ENCODE results near the gene TOMM40.
"Not testable (repeated sequence)": the region's sequence is repeated elsewhere in the genome, so short reads cannot be mapped to it uniquely, and the experiment has no call there.

TOMM40 gene

GRCh38 chr19:44900328-44901244 lies 9.5 kb downstream of the TOMM40 start:
- DNase-seq = no peak

GRCh38 chr19:44903216-44903601 lies 12.2 kb downstream of the TOMM40 start:
- DNase-seq = no peak

- peak; percentile 74 for DNase-seq
Measured at GRCh38 chr19:44903602-44904425, 12.8 kb downstream of the TOMM40 start.

- DNase-seq = no peak
Measured at GRCh38 chr19:44904426-44904994, 13.5 kb downstream of the TOMM40 start.

GRCh38 chr19:44905437-44906160 lies 14.5 kb downstream of the TOMM40 start, which contains the start of gene APOE:
Gene APOE (plus strand): TSS chr19:44905796. CDS start chr19:44906625, 829 bp downstream.
- DNase-seq = no peak

- DNase-seq = no peak
Measured at GRCh38 chr19:44907613-44908012, 16.6 kb downstream of the TOMM40 start.

- no peak for DNase-seq
Measured at GRCh38 chr19:44908074-44908835, 17.2 kb downstream of the TOMM40 start.

- DNase-seq = no peak
Measured at GRCh38 chr19:44908836-44909261, 17.8 kb downstream of the TOMM40 start.

GRCh38 chr19:44909775-44910174 lies 18.7 kb downstream of the TOMM40 start:
- DNase-seq = no peak

GRCh38 chr19:44911896-44912295 lies 20.8 kb downstream of the TOMM40 start:
- DNase-seq = not testable (repeated sequence)

GRCh38 chr19:44912854-44913253 lies 21.8 kb downstream of the TOMM40 start:
- no peak for DNase-seq

GRCh38 chr19:44913512-44914432 lies 22.7 kb downstream of the TOMM40 start:
- DNase-seq = not testable (repeated sequence)

GRCh38 chr19:44914433-44915206 lies 23.6 kb downstream of the TOMM40 start, which contains the start of gene APOC1:
Gene APOC1 (plus strand): TSS chr19:44914608. CDS start chr19:44914892, 284 bp downstream.
- DNase-seq = peak; percentile 80

GRCh38 chr19:44924243-44924725 lies 33.2 kb downstream of the TOMM40 start:
- no peak for DNase-seq

GRCh38 chr19:44925114-44925891 lies 34.2 kb downstream of the TOMM40 start:
- DNase-seq = no peak

GRCh38 chr19:44926245-44927077 lies 35.4 kb downstream of the TOMM40 start:
- DNase-seq = not testable (repeated sequence)

GRCh38 chr19:44927746-44928145 lies 36.7 kb downstream of the TOMM40 start:
- DNase-seq = no peak

- no peak for DNase-seq
Measured at GRCh38 chr19:44930088-44930487, 39.0 kb downstream of the TOMM40 start.

Data from CD4-positive, alpha-beta T cell treated with Interleukin-12 subunit alpha and Interleukin-12 subunit beta, for 1 hour (primary cell).